Measurements from ENCODE around the gene SYTL2. TPM values are rescaled to one million over a fixed set of nuclear protein-coding genes. Genes with fewer than 3 reads are reported as not detected.

The SYTL2 gene
- total and polyA plus RNA-seq, 2 donors (not counting 1 experiment from before 2014, with no cell fraction given), result 165 to 387 TPM

- Histone ChIP-seq H3K9me3 (ENCODE audit: control insufficient read depth, insufficient read depth, low read depth, low read length) (no peaks in the 10 kb centered on the region), H3K79me2 (ENCODE audit: control insufficient read depth, insufficient read depth, low read length) (no peaks in the 10 kb centered on the region), H3K4me3 (replicated peaks in 1 of 4; ENCODE audit: control extremely low read depth in 1 of 4, insufficient read depth in 1 of 4, low read depth in 3 of 4, low read length in 4 of 4) (no peak overlapping the region), H3K9ac (ENCODE audit: insufficient read depth, low read length) (no peak overlapping the region), H3K36me3 (ENCODE audit: control insufficient read depth, insufficient read depth, low read length) (peaks cover 11% of the 10 kb centered on the region), H4K20me1 (ENCODE audit: control insufficient read depth, extremely low read depth, insufficient read depth, low read length) (no peaks in the 10 kb centered on the region), H2AFZ (ENCODE audit: low read length) (no peak overlapping the region), H3K4me2 (ENCODE audit: extremely low read depth, insufficient read depth, low read length) (no peak overlapping the region), H3K4me1 (ENCODE audit: control insufficient read depth, extremely low read depth, insufficient read depth, low read length) (peaks cover 2% of the 10 kb centered on the region), H3K27me3 (ENCODE audit: control insufficient read depth, insufficient read depth, low read length) (no peaks in the 10 kb centered on the region), H3K27ac (ENCODE audit: insufficient read depth, low read length) (no peak overlapping the region)
- TF ChIP-seq EZH2 (IDR thresholded peaks at IDR 0.05; ENCODE audit: low read length, missing control alignments) (no peak), CTCF (conservative IDR thresholded peaks at IDR 0.05 in 1 of 2, IDR thresholded peaks at IDR 0.05 in 1 of 2; ENCODE audit: low read depth in 1 of 2, low read length in 2 of 2) (no peak)
- DNase-seq (ENCODE audit: low read depth in 2 of 2), result no peak
These were observed 113.2 kb downstream of the SYTL2 start for GRCh38 chr11:85697747-85698146.

- Histone ChIP-seq H3K4me3 (replicated peaks in 1 of 4; ENCODE audit: control extremely low read depth in 1 of 4, insufficient read depth in 1 of 4, low read depth in 3 of 4, low read length in 4 of 4) (no peak overlapping the region), H3K27me3 (ENCODE audit: control insufficient read depth, insufficient read depth, low read length) (no peaks in the 10 kb centered on the region), H3K4me1 (ENCODE audit: control insufficient read depth, extremely low read depth, insufficient read depth, low read length) (peaks cover 2% of the 10 kb centered on the region), H3K4me2 (ENCODE audit: extremely low read depth, insufficient read depth, low read length) (no peak overlapping the region), H3K9me3 (ENCODE audit: control insufficient read depth, insufficient read depth, low read depth, low read length) (no peaks in the 10 kb centered on the region), H3K36me3 (ENCODE audit: control insufficient read depth, insufficient read depth, low read length) (peaks cover 14% of the 10 kb centered on the region), H3K9ac (ENCODE audit: insufficient read depth, low read length) (no peak overlapping the region), H3K27ac (ENCODE audit: insufficient read depth, low read length) (no peak overlapping the region), H3K79me2 (ENCODE audit: control insufficient read depth, insufficient read depth, low read length) (no peaks in the 10 kb centered on the region), H4K20me1 (ENCODE audit: control insufficient read depth, extremely low read depth, insufficient read depth, low read length) (no peaks in the 10 kb centered on the region), H2AFZ (ENCODE audit: low read length) (no peak overlapping the region)
- no peak for TF ChIP-seq CTCF (conservative IDR thresholded peaks at IDR 0.05 in 1 of 2, IDR thresholded peaks at IDR 0.05 in 1 of 2; ENCODE audit: low read depth in 1 of 2, low read length in 2 of 2)
- TF ChIP-seq EZH2 (IDR thresholded peaks at IDR 0.05; ENCODE audit: low read length, missing control alignments), result no peak
- DNase-seq (ENCODE audit: low read depth in 2 of 2), result no peak
These were observed 115.4 kb downstream of the SYTL2 start for GRCh38 chr11:85695546-85695945.

- Histone ChIP-seq H2AFZ (ENCODE audit: low read length) (no peak overlapping the region), H3K9ac (ENCODE audit: insufficient read depth, low read length) (no peak overlapping the region), H3K27ac (ENCODE audit: insufficient read depth, low read length) (no peak overlapping the region), H3K4me3 (replicated peaks in 1 of 4; ENCODE audit: control extremely low read depth in 1 of 4, insufficient read depth in 1 of 4, low read depth in 3 of 4, low read length in 4 of 4) (no peak overlapping the region), H3K79me2 (ENCODE audit: control insufficient read depth, insufficient read depth, low read length) (no peaks in the 10 kb centered on the region), H3K9me3 (ENCODE audit: control insufficient read depth, insufficient read depth, low read depth, low read length) (no peaks in the 10 kb centered on the region), H3K4me2 (ENCODE audit: extremely low read depth, insufficient read depth, low read length) (no peak overlapping the region), H3K4me1 (ENCODE audit: control insufficient read depth, extremely low read depth, insufficient read depth, low read length) (peaks cover 2% of the 10 kb centered on the region), H3K27me3 (ENCODE audit: control insufficient read depth, insufficient read depth, low read length) (no peaks in the 10 kb centered on the region), H3K36me3 (ENCODE audit: control insufficient read depth, insufficient read depth, low read length) (peaks cover 14% of the 10 kb centered on the region), H4K20me1 (ENCODE audit: control insufficient read depth, extremely low read depth, insufficient read depth, low read length) (no peaks in the 10 kb centered on the region)
- TF ChIP-seq EZH2 (IDR thresholded peaks at IDR 0.05; ENCODE audit: low read length, missing control alignments) (no peak), CTCF (conservative IDR thresholded peaks at IDR 0.05 in 1 of 2, IDR thresholded peaks at IDR 0.05 in 1 of 2; ENCODE audit: low read depth in 1 of 2, low read length in 2 of 2) (peak in 1 of 2 donors; percentile 59)
- peak; percentile 50 to 81 for DNase-seq (ENCODE audit: low read depth in 2 of 2)
These were observed 116.5 kb downstream of the SYTL2 start for GRCh38 chr11:85694385-85694980.
